Measurements from ENCODE around the gene NSUN6. TPM values are rescaled to one million over a fixed set of nuclear protein-coding genes. Genes with fewer than 3 reads are reported as not detected.
A peak's percentile ranks its signal among the peaks of the same experiment; 100 is the strongest.
"Not testable (repeated sequence)": the region's sequence is repeated elsewhere in the genome, so short reads cannot be mapped to it uniquely, and the experiment has no call there.

Gene NSUN6
- total RNA-seq, 1 donor from 2014 or later = 7.2 TPM

DNA sequence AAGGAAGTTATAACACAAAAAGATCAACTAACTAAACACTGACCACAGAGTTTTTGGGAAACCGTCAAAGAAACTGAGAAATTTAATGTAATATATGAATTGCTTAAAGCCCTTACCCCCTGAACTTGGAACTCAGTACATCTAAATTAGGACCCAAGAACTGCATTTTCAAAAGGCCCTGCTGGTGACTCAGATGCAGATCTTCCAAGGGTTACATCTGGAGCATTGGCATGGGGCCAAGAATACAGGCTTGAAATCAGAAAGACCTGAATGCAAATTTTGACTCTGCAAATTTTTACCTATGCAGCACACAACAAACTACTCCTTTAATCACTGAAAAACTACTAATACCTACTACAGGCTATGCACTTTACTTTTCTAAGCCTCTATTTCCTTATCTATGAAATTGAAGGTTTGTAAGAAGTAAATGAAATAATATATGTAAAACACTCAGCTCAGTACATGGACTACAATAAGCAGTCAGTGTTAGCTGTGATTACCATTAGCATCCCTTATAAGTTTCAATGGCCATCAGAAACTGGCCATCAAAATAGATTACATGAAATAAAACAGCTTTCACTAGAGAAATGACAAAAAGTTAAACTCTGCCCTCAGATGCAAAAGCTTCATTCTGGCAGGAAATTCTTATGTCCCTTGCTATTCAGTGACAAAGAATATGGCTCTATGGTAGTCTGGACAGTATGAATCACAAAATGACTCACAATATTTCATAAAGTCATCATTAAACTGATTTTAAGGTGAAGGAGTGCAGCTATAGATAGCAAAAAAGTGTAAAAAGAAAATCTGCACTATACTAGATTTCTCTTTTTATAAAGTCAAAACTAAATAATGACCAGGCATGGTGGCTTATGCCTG is 43.6 kb downstream of the NSUN6 start:
- peak; percentile 52 for DNase-seq (ENCODE audit: low read depth)
- H3K4me3 ChIP-seq (ENCODE audit: low read depth, low read length) = no peak overlapping the region
- TF ChIP-seq, protein P1, sequence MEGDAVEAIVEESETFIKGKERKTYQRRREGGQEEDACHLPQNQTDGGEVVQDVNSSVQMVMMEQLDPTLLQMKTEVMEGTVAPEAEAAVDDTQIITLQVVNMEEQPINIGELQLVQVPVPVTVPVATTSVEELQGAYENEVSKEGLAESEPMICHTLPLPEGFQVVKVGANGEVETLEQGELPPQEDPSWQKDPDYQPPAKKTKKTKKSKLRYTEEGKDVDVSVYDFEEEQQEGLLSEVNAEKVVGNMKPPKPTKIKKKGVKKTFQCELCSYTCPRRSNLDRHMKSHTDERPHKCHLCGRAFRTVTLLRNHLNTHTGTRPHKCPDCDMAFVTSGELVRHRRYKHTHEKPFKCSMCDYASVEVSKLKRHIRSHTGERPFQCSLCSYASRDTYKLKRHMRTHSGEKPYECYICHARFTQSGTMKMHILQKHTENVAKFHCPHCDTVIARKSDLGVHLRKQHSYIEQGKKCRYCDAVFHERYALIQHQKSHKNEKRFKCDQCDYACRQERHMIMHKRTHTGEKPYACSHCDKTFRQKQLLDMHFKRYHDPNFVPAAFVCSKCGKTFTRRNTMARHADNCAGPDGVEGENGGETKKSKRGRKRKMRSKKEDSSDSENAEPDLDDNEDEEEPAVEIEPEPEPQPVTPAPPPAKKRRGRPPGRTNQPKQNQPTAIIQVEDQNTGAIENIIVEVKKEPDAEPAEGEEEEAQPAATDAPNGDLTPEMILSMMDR (conservative IDR thresholded peaks at IDR 0.05; ENCODE audit: low read depth, low read length) = no peak

DNA sequence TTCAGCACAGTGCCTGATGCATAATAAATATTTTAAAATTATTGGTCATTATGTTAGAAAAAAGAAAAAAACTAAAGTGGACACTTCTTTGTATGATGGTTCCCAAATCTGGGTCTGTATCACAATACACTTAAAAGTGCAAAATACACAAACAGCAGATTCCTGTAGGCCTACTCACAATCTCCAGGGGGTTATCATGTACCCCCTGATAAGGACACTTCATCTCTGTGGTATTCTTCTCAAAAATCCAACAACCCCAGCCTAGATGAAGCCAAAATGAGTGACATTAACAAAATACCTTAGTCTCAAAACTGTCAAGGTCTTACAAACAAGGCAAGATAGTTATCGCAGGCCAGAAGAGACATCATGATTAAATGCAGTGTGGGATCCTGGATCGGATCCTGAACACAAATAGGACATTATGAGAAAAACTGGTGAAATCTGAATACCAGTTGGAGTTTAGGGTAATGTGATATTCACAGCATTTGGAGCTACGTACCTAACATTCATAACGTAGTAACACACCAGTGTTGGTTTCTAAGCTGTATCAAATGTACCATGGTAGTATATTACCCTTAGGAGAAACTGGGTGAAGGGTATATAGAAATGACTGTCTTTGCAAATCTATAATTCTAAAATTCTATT is 45.2 kb downstream of the NSUN6 start:
- H3K4me3 ChIP-seq (ENCODE audit: low read depth, low read length) = no peak overlapping the region
- no peak for DNase-seq (ENCODE audit: low read depth)
- TF ChIP-seq, protein P1 (conservative IDR thresholded peaks at IDR 0.05; ENCODE audit: low read depth, low read length) = no peak

- DNase-seq (ENCODE audit: low read depth) = no peak
Measured at GRCh38 chr10:18601321-18601720, 50.1 kb downstream of the NSUN6 start.

DNA sequence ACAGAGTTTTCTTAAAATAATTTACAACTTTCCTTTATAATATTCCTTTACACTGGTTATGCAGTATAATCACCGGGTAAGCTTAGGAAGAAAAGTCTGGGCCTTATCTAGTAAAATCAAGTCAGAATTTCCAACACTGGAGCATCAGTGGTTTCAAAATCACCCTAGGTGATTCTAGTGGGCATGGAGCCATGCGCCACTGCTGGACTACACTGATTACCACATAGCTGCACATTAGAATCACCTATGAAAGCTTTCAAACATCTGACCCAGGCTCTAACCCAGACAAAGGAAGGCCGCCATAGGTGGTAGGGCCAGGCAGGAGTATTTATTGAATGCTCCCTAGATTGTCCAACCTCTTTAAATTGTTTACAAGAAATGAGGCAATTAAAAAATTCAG is 52.0 kb downstream of the NSUN6 start:
- TF ChIP-seq, protein P1 (conservative IDR thresholded peaks at IDR 0.05; ENCODE audit: low read depth, low read length) = no peak
- DNase-seq (ENCODE audit: low read depth) = no peak
- no peak overlapping the region for H3K4me3 ChIP-seq (ENCODE audit: low read depth, low read length)

More at GRCh38 chr10:18601321-18601720, 50.1 kb downstream of the NSUN6 start:
- TF ChIP-seq, protein P1 (conservative IDR thresholded peaks at IDR 0.05; ENCODE audit: low read depth, low read length) = peak; percentile 29
- H3K4me3 ChIP-seq (ENCODE audit: low read depth, low read length) = no peak overlapping the region

DNA sequence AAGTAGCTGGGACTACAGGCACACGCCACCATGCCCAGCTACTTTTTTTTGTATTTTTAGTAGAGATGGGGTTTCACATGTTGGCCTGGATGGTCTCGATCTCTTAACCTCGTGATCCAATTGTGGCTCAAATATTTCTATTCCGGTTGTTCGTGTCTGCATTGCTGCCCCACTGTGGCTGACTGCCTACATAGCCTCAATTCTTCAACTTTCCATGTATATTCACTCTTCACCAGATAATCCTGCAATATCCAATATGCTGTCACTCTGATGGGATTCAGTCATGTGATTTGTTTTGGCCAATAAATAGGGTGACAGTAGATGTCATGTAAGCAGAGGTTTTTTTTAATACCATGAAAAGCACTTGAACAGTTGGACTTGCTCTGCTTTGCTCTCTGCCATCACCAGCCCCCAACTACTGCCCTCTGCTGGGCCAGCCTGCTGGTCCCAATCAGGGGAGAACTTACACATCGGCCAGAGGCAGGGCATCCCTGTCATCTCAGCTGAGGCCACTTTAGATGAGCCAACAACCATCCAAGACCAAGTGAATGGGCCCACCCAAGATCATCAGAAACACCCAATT is 56.7 kb downstream of the NSUN6 start:
- TF ChIP-seq, protein P1 (conservative IDR thresholded peaks at IDR 0.05; ENCODE audit: low read depth, low read length) = peak; percentile 71
- DNase-seq (ENCODE audit: low read depth) = no peak
- H3K4me3 ChIP-seq (ENCODE audit: low read depth, low read length) = no peak overlapping the region

DNA sequence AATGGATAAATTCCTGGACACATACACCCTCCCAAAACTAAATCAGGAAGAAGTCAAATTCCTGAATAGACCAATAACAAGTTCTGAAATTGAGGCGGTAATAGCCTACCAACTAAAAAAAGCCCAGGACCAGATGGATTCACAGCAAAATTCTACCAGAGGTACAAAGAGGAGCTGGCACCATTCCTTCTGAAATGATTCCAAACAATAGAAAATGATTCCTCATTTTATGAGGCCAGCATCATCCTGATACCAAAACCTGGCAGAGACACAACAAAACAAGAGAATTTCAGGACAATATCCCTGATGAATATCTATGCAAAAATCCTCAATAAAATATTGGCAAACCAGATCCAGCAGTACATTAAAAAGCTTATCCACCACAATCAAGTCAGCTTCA is 60.2 kb downstream of the NSUN6 start:
- not testable (repeated sequence) for H3K4me3 ChIP-seq (ENCODE audit: low read depth, low read length); DNase-seq (ENCODE audit: low read depth)

DNA sequence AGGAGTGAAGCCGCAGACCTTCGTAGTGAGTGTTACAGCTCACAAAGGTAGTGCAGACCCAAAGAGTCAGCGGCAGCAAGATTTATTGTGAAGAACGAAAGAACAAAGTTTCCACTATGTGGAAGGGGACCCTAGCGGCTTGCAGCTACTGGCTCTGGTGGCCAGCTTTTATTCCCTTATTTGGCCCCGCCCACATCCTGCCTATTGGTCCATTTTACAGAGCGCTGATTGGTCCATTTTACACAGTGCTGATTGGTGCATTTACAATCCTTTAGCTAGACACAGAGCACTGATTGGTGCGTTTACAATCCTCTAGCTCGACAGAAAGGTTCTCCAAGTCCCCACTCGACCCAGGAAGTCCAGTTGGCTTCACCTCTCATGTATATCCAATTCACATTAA is 64.8 kb downstream of the NSUN6 start:
- DNase-seq (ENCODE audit: low read depth); H3K4me3 ChIP-seq (ENCODE audit: low read depth, low read length): not testable (repeated sequence)

All from epithelial cell of proximal tubule (primary cell).